GM12878 (cell line): ENCODE data around the gene IZUMO1. TPM values are rescaled to one million over a fixed set of nuclear protein-coding genes. Genes with fewer than 3 reads are reported as not detected.
A peak's percentile ranks its signal among the peaks of the same experiment; 100 is the strongest.

Experiments
- ATF2 ChIP-seq: IDR thresholded peaks from 2 replicates; pipeline ENCODE4 v1.6.1; 2012; ENCODE audit warnings: low read length, inconsistent platforms
- CEBPB ChIP-seq, 2 experiments: fragments of 150-350 bp in 1 of 2; IDR thresholded peaks; 2 replicates each; pipeline ENCODE4 v1.6.1; 2012 to 2014; ENCODE audit warnings: low read depth in 2 of 2, low read length in 2 of 2, borderline replicate concordance in 1 of 2, inconsistent platforms in 1 of 2
- EED ChIP-seq: sonication (generic); IDR thresholded peaks from 2 replicates; pipeline ENCODE4 v1.6.1; 2016; ENCODE audit warnings: antibody characterized with exemption, low read depth
- EGR1 ChIP-seq, 2 experiments: IDR thresholded peaks; 1 replicate in 1 of 2; 2 replicates in 1 of 2; pipeline ENCODE4 v1.6.1; 2011 to 2012; ENCODE audit warnings: low read depth in 2 of 2, low read length in 2 of 2, borderline replicate concordance in 1 of 2, mild to moderate bottlenecking in 1 of 2, moderate library complexity in 1 of 2
- ELK1 ChIP-seq: IDR thresholded peaks from 2 replicates; pipeline ENCODE4 v1.6.1; 2012; ENCODE audit warnings: low read depth, low read length, improper control_type of control experiment
- IKZF2 ChIP-seq, 2 experiments: fragments of 450-650 bp; IDR thresholded peaks; 2 replicates each; pipeline ENCODE4 v1.6.1; 2017; ENCODE audit warnings: mild to moderate bottlenecking in 2 of 2, moderate library complexity in 2 of 2
- MTA3 ChIP-seq: IDR thresholded peaks from 2 replicates; pipeline ENCODE4 v1.6.1; 2012; ENCODE audit warnings: low read length, inconsistent platforms, borderline replicate concordance
- NFXL1 ChIP-seq: fragments of 450-650 bp; IDR thresholded peaks from 2 replicates; pipeline ENCODE4 v1.6.1; 2017; ENCODE audit warnings: antibody characterized with exemption, mild to moderate bottlenecking, borderline replicate concordance
- POLR2AphosphoS5 ChIP-seq: IDR thresholded peaks from 2 replicates; pipeline ENCODE4 v1.6.1; 2011; ENCODE audit warnings: mild to moderate bottlenecking, low read length, inconsistent platforms
- RUNX3 ChIP-seq: IDR thresholded peaks from 2 replicates; pipeline ENCODE4 v1.6.1; 2012; ENCODE audit warnings: low read length, inconsistent platforms
- STAT3 ChIP-seq: IDR thresholded peaks from 2 replicates; pipeline ENCODE4 v1.6.1; 2011; ENCODE audit warnings: low read depth, low read length, improper control_type of control experiment
- TCF12 ChIP-seq: IDR thresholded peaks from 2 replicates; pipeline ENCODE4 v1.6.1; 2011; ENCODE audit warnings: low read depth, mild to moderate bottlenecking, low read length
- ZBTB11 ChIP-seq: fragments of 450-650 bp; formaldehyde crosslinking; IDR thresholded peaks from 2 replicates; pipeline ENCODE4 v1.5.0; 2022; ENCODE audit warnings: mild to moderate bottlenecking, missing genetic modification characterization
- ZNF274 ChIP-seq: IDR thresholded peaks from one replicate; pipeline ENCODE4 v1.8.0; 2011; ENCODE audit not compliant: insufficient read length, insufficient read depth
- polyA plus RNA-seq, 11 experiments: library from polyadenylated mRNA; depleted of rRNA in 4 of 11; unstranded in 6 of 11; stranded (reverse) in 5 of 11; fragments of >200 nt; fragmentation: Nextera tagmentation in 4 of 11; fragmentation: Illumina TruSeq in 1 of 11; extraction: Ambion mirVana in 4 of 11; extraction: Trizol in 1 of 11; gene quantifications; 1 replicate in 1 of 11; 2 replicates in 10 of 11; pipeline versions ENCODE4 v1.2.1 to v1.2.3, GENCODE V29; 2011 to 2016; ENCODE audit warnings: inconsistent platforms in 2 of 11, missing spikeins in 2 of 11, low read depth in 1 of 11
- total RNA-seq, 4 experiments: library from RNA; depleted of rRNA in 3 of 4; stranded (reverse); fragments of >200 nt in 3 of 4; fragmentation: Illumina TruSeq in 1 of 4; extraction: Trizol in 1 of 4; gene quantifications; 2 replicates each; pipeline versions ENCODE4 v1.2.1 to v1.2.3, GENCODE V29; 2013 to 2021
- TF ChIP-seq, protein P1 (sequence below): IDR thresholded peaks from 2 replicates; pipeline ENCODE4 v1.6.1; 2011; ENCODE audit warnings: borderline replicate concordance, low read depth, mild to moderate bottlenecking, moderate library complexity, low read length; ENCODE audit not compliant: insufficient read depth, poor library complexity, severe bottlenecking
- TF ChIP-seq, protein P2 (sequence below), 3 experiments: IDR thresholded peaks in 2 of 3; conservative IDR thresholded peaks in 1 of 3; 2 replicates each; pipeline ENCODE4 v1.5.1; 2011; ENCODE audit warnings: low read depth in 3 of 3, low read length in 3 of 3, mild to moderate bottlenecking in 3 of 3, control low read depth in 2 of 3, moderate library complexity in 2 of 3, inconsistent platforms in 1 of 3, mixed read lengths in 1 of 3; ENCODE audit not compliant: control insufficient read depth in 2 of 3, insufficient read depth in 1 of 3; ENCODE audit errors: extremely low read depth in 1 of 3
- TF ChIP-seq, protein P3 (sequence below): fragments of 450-650 bp; IDR thresholded peaks from 2 replicates; pipeline ENCODE4 v1.6.1; 2017; ENCODE audit warnings: mild to moderate bottlenecking

The IZUMO1 gene
- total and polyA plus RNA-seq, 10 of the 15 experiments (the other 5 are each of a cell fraction or from before 2014, with no cell fraction given) = not detected

DNA sequence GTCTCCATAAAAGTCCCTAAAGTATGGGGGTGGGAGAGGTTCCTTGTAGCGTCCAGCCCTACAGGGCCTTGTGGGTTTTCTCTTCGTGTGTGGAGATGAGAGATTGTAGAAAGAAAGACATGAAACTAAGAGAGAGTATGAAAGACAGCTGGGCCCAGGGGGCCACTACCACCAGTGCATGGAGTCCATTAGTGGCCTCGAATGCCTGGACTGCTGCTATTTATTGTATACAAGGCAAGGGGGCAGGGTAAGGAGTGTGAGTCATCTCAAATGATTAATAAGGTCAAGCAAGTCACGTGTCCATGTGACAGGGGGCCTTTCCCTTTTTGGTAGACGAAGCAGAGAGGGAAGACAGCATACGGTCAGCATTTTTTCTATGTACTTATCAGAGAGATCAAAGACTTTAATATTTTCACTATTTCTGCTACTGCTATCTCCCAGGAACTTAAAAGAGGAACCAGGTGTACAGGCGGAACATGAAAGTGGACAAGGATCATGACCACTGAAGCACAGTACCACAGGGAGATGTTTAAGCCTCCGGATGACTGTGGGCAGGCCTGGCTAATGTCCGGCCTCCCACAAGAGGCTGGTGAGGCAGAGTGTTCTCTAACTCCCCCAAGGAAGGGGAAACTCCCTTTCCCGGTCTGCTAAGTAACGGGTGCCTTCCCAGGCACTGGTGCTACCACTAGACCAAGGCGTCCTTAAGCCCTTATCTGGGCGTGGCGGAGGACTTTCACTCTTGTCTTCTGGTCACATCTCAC is 34.1 kb upstream of the IZUMO1 start (continued):
- TF ChIP-seq ATF2 = no peak
- TF ChIP-seq POLR2AphosphoS5 = no peak
- TF ChIP-seq IKZF2 (IDR thresholded peaks at IDR 0.05) = peak in 1 of 2 experiments; percentile 59; a peak in 2 of 4 replicates
- no peak for TF ChIP-seq EED
- TF ChIP-seq, protein P1, sequence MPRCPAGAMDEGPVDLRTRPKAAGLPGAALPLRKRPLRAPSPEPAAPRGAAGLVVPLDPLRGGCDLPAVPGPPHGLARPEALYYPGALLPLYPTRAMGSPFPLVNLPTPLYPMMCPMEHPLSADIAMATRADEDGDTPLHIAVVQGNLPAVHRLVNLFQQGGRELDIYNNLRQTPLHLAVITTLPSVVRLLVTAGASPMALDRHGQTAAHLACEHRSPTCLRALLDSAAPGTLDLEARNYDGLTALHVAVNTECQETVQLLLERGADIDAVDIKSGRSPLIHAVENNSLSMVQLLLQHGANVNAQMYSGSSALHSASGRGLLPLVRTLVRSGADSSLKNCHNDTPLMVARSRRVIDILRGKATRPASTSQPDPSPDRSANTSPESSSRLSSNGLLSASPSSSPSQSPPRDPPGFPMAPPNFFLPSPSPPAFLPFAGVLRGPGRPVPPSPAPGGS = no peak
- no peak for TF ChIP-seq MTA3
- TF ChIP-seq TCF12 = no peak
- no peak for TF ChIP-seq ZBTB11 (CRISPR knock-in tag)
- peak; percentile 26; the same call in 1 of the 2 replicates for TF ChIP-seq RUNX3
- TF ChIP-seq CEBPB (IDR thresholded peaks at IDR 0.05; ENCODE audit: borderline replicate concordance in 1 of 2, low read depth in 2 of 2, low read length in 2 of 2) = no peak
- no peak for TF ChIP-seq NFXL1
- TF ChIP-seq, protein P2, sequence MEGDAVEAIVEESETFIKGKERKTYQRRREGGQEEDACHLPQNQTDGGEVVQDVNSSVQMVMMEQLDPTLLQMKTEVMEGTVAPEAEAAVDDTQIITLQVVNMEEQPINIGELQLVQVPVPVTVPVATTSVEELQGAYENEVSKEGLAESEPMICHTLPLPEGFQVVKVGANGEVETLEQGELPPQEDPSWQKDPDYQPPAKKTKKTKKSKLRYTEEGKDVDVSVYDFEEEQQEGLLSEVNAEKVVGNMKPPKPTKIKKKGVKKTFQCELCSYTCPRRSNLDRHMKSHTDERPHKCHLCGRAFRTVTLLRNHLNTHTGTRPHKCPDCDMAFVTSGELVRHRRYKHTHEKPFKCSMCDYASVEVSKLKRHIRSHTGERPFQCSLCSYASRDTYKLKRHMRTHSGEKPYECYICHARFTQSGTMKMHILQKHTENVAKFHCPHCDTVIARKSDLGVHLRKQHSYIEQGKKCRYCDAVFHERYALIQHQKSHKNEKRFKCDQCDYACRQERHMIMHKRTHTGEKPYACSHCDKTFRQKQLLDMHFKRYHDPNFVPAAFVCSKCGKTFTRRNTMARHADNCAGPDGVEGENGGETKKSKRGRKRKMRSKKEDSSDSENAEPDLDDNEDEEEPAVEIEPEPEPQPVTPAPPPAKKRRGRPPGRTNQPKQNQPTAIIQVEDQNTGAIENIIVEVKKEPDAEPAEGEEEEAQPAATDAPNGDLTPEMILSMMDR (IDR thresholded peaks at IDR 0.05 in 2 of 3, conservative IDR thresholded peaks at IDR 0.05 in 1 of 3; ENCODE audit: control insufficient read depth in 2 of 3, extremely low read depth in 1 of 3, insufficient read depth in 1 of 3, low read depth in 3 of 3, low read length in 3 of 3) = no peak
- TF ChIP-seq ZNF274 = no peak
- TF ChIP-seq EGR1 (IDR thresholded peaks at IDR 0.05; ENCODE audit: borderline replicate concordance in 1 of 2, low read depth in 2 of 2, low read length in 2 of 2) = no peak
- no peak for TF ChIP-seq ELK1
- TF ChIP-seq STAT3 = no peak
- TF ChIP-seq, protein P3, sequence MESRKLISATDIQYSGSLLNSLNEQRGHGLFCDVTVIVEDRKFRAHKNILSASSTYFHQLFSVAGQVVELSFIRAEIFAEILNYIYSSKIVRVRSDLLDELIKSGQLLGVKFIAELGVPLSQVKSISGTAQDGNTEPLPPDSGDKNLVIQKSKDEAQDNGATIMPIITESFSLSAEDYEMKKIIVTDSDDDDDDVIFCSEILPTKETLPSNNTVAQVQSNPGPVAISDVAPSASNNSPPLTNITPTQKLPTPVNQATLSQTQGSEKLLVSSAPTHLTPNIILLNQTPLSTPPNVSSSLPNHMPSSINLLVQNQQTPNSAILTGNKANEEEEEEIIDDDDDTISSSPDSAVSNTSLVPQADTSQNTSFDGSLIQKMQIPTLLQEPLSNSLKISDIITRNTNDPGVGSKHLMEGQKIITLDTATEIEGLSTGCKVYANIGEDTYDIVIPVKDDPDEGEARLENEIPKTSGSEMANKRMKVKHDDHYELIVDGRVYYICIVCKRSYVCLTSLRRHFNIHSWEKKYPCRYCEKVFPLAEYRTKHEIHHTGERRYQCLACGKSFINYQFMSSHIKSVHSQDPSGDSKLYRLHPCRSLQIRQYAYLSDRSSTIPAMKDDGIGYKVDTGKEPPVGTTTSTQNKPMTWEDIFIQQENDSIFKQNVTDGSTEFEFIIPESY = no peak
